HCT116 (cell line): ENCODE measurements around the gene CCT5. TPM values are rescaled to one million over a fixed set of nuclear protein-coding genes. Genes with fewer than 3 reads are reported as not detected.

Source experiments
- ATAC-seq: fragments of 200-7000 bp; cut with Tn5 transposase; 2 replicates; pipeline ENCODE4 v1.9.1; 2020; ENCODE audit warnings: mild to moderate bottlenecking, moderate library complexity
- BruUV-seq: library from RNA; stranded (reverse); fragments of 400-500 nt; replicated peaks from 2 replicates; lab custom pipeline; 2021; lab: Mats Ljungman, UMichigan
- CTCF ChIA-PET: fragments of 300-600 bp; sonication (Branson Sonifier 250); formaldehyde crosslinking; loops from one replicate; lab custom pipeline; 2021; ENCODE audit warnings: antibody characterized with exemption; lab: Charles Lee
- POLR2A ChIA-PET: fragments of 300-600, 350-600 bp; sonication (Branson Sonifier 250); formaldehyde crosslinking; loops from one replicate; lab custom pipeline; 2021; ENCODE audit warnings: antibody characterized with exemption; lab: Charles Lee
- RAD21 ChIA-PET, 2 experiments: fragments of 300-600 bp; sonication (Branson Sonifier 250); formaldehyde crosslinking; loops; one replicate each; lab custom pipeline; 2023; ENCODE audit warnings: low total read pairs in 2 of 2; ENCODE audit not compliant: uncharacterized antibody in 2 of 2, unreplicated experiment in 2 of 2, low non-redundant PET in 1 of 2; lab: Charles Lee
- DNase-seq: peaks from one replicate; pipeline ENCODE4 v3.0.0-alpha.2; 2010; ENCODE audit warnings: low read depth, low spot score
- H2AFZ ChIP-seq: fragments of 200-600 bp; shearing (Covaris generic), sonication (generic); 2 replicates; pipeline ENCODE4 v1.6.1; 2017; ENCODE audit warnings: low read depth, mixed run types, mixed read lengths, antibody characterized with exemption, low read length; ENCODE audit not compliant: poor library complexity, severe bottlenecking
- H3K27ac ChIP-seq: 2 replicates; pipeline ENCODE4 v1.5.1; 2012; ENCODE audit warnings: low read depth, low read length
- H3K27me3 ChIP-seq: fragments of 200-600 bp; sonication (generic); 2 replicates; pipeline ENCODE4 v1.6.1; 2016; ENCODE audit warnings: mixed run types, low read length, mixed read lengths; ENCODE audit not compliant: insufficient read depth
- H3K36me3 ChIP-seq, 2 experiments: fragments of 200-500 bp in 1 of 2; fragments of 200-600 bp in 1 of 2; sonication (Bioruptor generic) in 1 of 2; sonication (generic) in 1 of 2; 2 replicates each; pipeline versions ENCODE4 v1.5.1 to v1.6.1; 2014 to 2016; ENCODE audit warnings: low read length in 2 of 2, inconsistent platforms in 1 of 2, mixed read lengths in 1 of 2, mixed run types in 1 of 2; ENCODE audit not compliant: insufficient read depth in 2 of 2, control insufficient read depth in 1 of 2
- H3K4me1 ChIP-seq, 2 experiments: fragments of 200-600 bp in 1 of 2; sonication (generic) in 1 of 2; 2 replicates each; pipeline versions ENCODE4 v1.5.1 to v1.6.1; 2012 to 2017; ENCODE audit warnings: low read length in 2 of 2, inconsistent platforms in 1 of 2, mild to moderate bottlenecking in 1 of 2, mixed read lengths in 1 of 2, mixed run types in 1 of 2, moderate library complexity in 1 of 2; ENCODE audit not compliant: insufficient read depth in 2 of 2, control insufficient read depth in 1 of 2
- H3K4me2 ChIP-seq: fragments of 200-600 bp; sonication (generic); 2 replicates; pipeline ENCODE4 v1.6.1; 2017; ENCODE audit warnings: mixed run types, low read length, mixed read lengths
- H3K4me3 ChIP-seq, 2 experiments: fragments of 200-600 bp in 1 of 2; sonication (generic) in 1 of 2; replicated peaks in 1 of 2; 2 replicates each; pipeline ENCODE4 v1.5.1; 2011 to 2016; ENCODE audit warnings: low read length in 2 of 2, control low read depth in 1 of 2, low read depth in 1 of 2, mild to moderate bottlenecking in 1 of 2, mixed read lengths in 1 of 2, mixed run types in 1 of 2
- H3K79me2 ChIP-seq: fragments of 200-600 bp; sonication (generic); 2 replicates; pipeline ENCODE4 v1.6.1; 2017; ENCODE audit warnings: mild to moderate bottlenecking, mixed run types, low read length, moderate library complexity, mixed read lengths; ENCODE audit not compliant: insufficient read depth
- H3K9ac ChIP-seq: fragments of 200-600 bp; sonication (generic); 2 replicates; pipeline ENCODE4 v1.6.1; 2016; ENCODE audit warnings: low read length, mixed read lengths
- H3K9me2 ChIP-seq: fragments of 200-600 bp; sonication (generic), shearing (Covaris generic); 2 replicates; pipeline ENCODE4 v1.6.1; 2017; ENCODE audit warnings: mixed run types, mild to moderate bottlenecking, moderate library complexity; ENCODE audit not compliant: insufficient read depth
- H3K9me3 ChIP-seq, 2 experiments: fragments of 200-500 bp in 1 of 2; fragments of 200-600 bp in 1 of 2; sonication (Bioruptor generic) in 1 of 2; sonication (generic) in 1 of 2; 2 replicates each; pipeline ENCODE4 v1.6.1; 2014 to 2017; ENCODE audit warnings: low read length in 2 of 2, mixed read lengths in 2 of 2, inconsistent platforms in 1 of 2, low read depth in 1 of 2, mild to moderate bottlenecking in 1 of 2, mixed run types in 1 of 2, moderate library complexity in 1 of 2; ENCODE audit not compliant: control insufficient read depth in 1 of 2, insufficient read depth in 1 of 2
- H4K20me1 ChIP-seq: fragments of 200-600 bp; sonication (generic), shearing (Covaris generic); 2 replicates; pipeline ENCODE4 v1.6.1; 2017; ENCODE audit warnings: mixed run types, mild to moderate bottlenecking, moderate library complexity; ENCODE audit not compliant: insufficient read depth
- CBX3 ChIP-seq: IDR thresholded peaks from 2 replicates; pipeline ENCODE4 v1.6.1; 2012; ENCODE audit warnings: low read depth
- CTCF ChIP-seq, 3 experiments: fragments of 200-600 bp in 1 of 3; sonication (generic) in 1 of 3; IDR thresholded peaks in 2 of 3; conservative IDR thresholded peaks in 1 of 3; 2 replicates each; pipeline ENCODE4 v1.5.1; 2012 to 2017; ENCODE audit warnings: low read depth in 2 of 3, low read length in 2 of 3, antibody characterized with exemption in 1 of 3, borderline replicate concordance in 1 of 3, control low read depth in 1 of 3, mild to moderate bottlenecking in 1 of 3, mixed read lengths in 1 of 3, mixed run types in 1 of 3, moderate library complexity in 1 of 3; ENCODE audit not compliant: insufficient read depth in 1 of 3
- ELF1 ChIP-seq: IDR thresholded peaks from 2 replicates; pipeline ENCODE4 v1.6.1; 2012; ENCODE audit warnings: low read depth, borderline replicate concordance
- EZH2 ChIP-seq: fragments of 200-600 bp; sonication (generic); IDR thresholded peaks from 2 replicates; pipeline ENCODE4 v1.6.1; 2017; ENCODE audit warnings: antibody characterized with exemption, mixed run types
- JUND ChIP-seq: IDR thresholded peaks from 2 replicates; pipeline ENCODE4 v1.6.1; 2012
- MAX ChIP-seq: IDR thresholded peaks from 2 replicates; pipeline ENCODE4 v1.6.1; 2012
- POLR2A ChIP-seq: IDR thresholded peaks from 2 replicates; pipeline ENCODE4 v1.7.0; 2011; ENCODE audit warnings: borderline replicate concordance; ENCODE audit not compliant: insufficient read depth, insufficient read length; ENCODE audit errors: extremely low read depth
- POLR2AphosphoS5 ChIP-seq: IDR thresholded peaks from 2 replicates; pipeline ENCODE4 v1.6.1; 2011; ENCODE audit warnings: mild to moderate bottlenecking, low read depth, low read length, moderate library complexity
- REST ChIP-seq: IDR thresholded peaks from 2 replicates; pipeline ENCODE4 v1.6.1; 2012; ENCODE audit warnings: low read depth
- SP1 ChIP-seq: IDR thresholded peaks from 2 replicates; pipeline ENCODE4 v1.6.1; 2012; ENCODE audit warnings: low read depth
- SRF ChIP-seq: IDR thresholded peaks from 2 replicates; pipeline ENCODE4 v1.6.1; 2012; ENCODE audit warnings: low read depth
- YY1 ChIP-seq: IDR thresholded peaks from 2 replicates; pipeline ENCODE4 v1.6.1; 2011; ENCODE audit warnings: low read length, low read depth, moderate library complexity, mild to moderate bottlenecking; ENCODE audit not compliant: insufficient replicate concordance; ENCODE audit errors: extremely low read depth
- ZNF274 ChIP-seq: fragments of 200-500 bp; sonication (Bioruptor generic); IDR thresholded peaks from 2 replicates; pipeline ENCODE4 v1.6.1; 2014; ENCODE audit warnings: mild to moderate bottlenecking, low read depth, low read length, inconsistent platforms
- intact Hi-C: fragments of 100-400 bp; cut with micrococcal nuclease; formaldehyde crosslinking; loops from 2 replicates; pipeline ENCODE4 v1.10.0; 2022
- total RNA-seq: library from RNA; stranded (reverse); gene quantifications from one replicate; pipeline ENCODE4 v1.2.1, GENCODE V29; 2021; ENCODE audit not compliant: unreplicated experiment

Gene CCT5
- total RNA-seq, 1 experiment from 2014 or later, result 489 TPM

DNA sequence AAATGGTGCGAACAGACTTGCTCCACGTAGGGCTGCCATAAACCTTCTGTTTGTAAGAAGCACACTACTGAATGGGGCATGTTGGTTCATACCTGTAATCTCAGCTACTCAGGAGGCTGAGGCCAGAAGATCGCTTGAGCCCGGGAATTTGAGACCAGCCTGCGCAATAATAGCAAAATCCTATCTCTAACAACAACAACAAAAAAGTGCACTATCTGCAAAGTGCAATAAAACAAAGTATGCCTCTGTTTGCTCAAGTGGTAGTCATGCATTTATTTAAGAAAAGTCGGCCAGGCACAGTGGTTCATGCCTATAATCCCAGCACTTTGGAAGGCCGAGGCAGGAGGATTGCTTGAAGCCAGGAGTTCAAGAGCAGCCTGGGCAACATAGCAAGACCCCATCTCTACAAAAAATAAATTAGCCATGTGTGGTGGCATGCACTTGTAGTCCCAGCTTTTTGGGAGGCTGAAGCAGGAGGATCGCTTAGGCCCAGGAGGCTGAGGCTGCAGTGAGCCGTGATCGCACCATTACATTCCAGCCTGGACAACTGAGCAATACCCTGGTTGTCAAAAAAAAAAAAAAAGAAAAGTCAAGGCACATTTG lies 5.6 kb upstream of the CCT5 start:
- TF ChIP-seq CTCF (IDR thresholded peaks at IDR 0.05 in 2 of 3, conservative IDR thresholded peaks at IDR 0.05 in 1 of 3; ENCODE audit: borderline replicate concordance in 1 of 3, insufficient read depth in 1 of 3, low read depth in 2 of 3, low read length in 2 of 3) (no peak), EZH2 (no peak), YY1 (no peak), CBX3 (no peak), ELF1 (no peak), JUND (no peak), POLR2A (no peak), SRF (no peak), ZNF274 (no peak), POLR2AphosphoS5 (no peak), SP1 (no peak), MAX (no peak), REST (no peak)
- no peaks in the 10 kb centered on the region for H4K20me1 ChIP-seq
- H3K9me2 ChIP-seq, result no peaks in the 10 kb centered on the region
- no TSS peak for BruUV-seq
- no peak overlapping the region for H3K4me3 ChIP-seq
- H3K27me3 ChIP-seq, result no peaks in the 10 kb centered on the region
- intact Hi-C loops, result no loop called here
- DNase-seq (no peak), ATAC-seq (no peak)
- ChIA-PET POLR2A (no interaction called here), CTCF (no interaction called here), RAD21 (no interaction called here)
- H3K27ac ChIP-seq, result no peak overlapping the region
- no peak overlapping the region for H3K4me2 ChIP-seq
- peaks cover 34% of the 10 kb centered on the region for H3K79me2 ChIP-seq
- no peaks in the 10 kb centered on the region for H3K9me3 ChIP-seq
- no peak overlapping the region for H3K9ac ChIP-seq
- peaks cover 3 to 13% of the 10 kb centered on the region in 2 experiments; a peak in 2 of 4 replicates for H3K4me1 ChIP-seq
- H2AFZ ChIP-seq, result no peak overlapping the region
- no peaks in the 10 kb centered on the region for H3K36me3 ChIP-seq
